Measurements from ENCODE around the gene NCBP3. TPM values are rescaled to one million over a fixed set of nuclear protein-coding genes. Genes with fewer than 3 reads are reported as not detected.

The NCBP3 gene
- total and polyA plus RNA-seq, 2 of the 8 experiments (the other 6 are each of a cell fraction or from before 2014, with no cell fraction given): 19.6 to 46.1 TPM

DNA sequence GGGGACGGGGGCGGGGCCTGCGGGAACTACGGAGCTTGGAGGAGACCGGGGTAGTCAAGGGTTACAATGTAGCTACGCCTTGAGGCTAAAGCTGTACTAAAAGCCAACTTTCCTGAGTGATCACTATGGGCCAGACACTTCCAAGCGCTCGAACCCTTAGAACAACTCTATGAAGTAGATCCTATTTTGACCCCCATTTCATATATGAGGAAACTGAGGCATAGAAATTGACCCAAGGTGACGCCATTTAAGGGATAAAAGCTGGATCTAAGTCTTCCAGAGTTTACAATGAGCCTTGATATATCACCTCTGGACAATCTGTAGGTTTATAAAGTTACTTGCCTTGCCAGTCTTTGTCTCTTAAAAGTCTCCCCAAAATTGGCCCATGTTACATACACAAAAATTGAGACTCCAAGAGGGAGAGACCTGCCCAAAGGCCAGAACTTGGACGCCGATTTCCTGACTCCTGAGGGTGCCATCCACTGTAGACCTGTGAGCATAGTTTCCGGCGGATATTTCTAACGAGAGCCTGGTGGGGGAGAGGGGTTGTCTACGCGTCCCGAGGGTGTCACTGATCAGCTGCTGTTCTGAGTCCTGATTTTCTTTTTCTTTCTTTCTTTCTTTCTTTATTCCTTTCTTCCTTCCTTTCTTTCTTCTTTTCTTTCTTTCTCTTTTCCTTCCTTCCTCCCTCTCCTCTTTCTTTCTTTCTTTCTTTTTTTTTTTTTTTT, 555 bp upstream of the NCBP3 start (continued):
- TF ChIP-seq, protein P1, sequence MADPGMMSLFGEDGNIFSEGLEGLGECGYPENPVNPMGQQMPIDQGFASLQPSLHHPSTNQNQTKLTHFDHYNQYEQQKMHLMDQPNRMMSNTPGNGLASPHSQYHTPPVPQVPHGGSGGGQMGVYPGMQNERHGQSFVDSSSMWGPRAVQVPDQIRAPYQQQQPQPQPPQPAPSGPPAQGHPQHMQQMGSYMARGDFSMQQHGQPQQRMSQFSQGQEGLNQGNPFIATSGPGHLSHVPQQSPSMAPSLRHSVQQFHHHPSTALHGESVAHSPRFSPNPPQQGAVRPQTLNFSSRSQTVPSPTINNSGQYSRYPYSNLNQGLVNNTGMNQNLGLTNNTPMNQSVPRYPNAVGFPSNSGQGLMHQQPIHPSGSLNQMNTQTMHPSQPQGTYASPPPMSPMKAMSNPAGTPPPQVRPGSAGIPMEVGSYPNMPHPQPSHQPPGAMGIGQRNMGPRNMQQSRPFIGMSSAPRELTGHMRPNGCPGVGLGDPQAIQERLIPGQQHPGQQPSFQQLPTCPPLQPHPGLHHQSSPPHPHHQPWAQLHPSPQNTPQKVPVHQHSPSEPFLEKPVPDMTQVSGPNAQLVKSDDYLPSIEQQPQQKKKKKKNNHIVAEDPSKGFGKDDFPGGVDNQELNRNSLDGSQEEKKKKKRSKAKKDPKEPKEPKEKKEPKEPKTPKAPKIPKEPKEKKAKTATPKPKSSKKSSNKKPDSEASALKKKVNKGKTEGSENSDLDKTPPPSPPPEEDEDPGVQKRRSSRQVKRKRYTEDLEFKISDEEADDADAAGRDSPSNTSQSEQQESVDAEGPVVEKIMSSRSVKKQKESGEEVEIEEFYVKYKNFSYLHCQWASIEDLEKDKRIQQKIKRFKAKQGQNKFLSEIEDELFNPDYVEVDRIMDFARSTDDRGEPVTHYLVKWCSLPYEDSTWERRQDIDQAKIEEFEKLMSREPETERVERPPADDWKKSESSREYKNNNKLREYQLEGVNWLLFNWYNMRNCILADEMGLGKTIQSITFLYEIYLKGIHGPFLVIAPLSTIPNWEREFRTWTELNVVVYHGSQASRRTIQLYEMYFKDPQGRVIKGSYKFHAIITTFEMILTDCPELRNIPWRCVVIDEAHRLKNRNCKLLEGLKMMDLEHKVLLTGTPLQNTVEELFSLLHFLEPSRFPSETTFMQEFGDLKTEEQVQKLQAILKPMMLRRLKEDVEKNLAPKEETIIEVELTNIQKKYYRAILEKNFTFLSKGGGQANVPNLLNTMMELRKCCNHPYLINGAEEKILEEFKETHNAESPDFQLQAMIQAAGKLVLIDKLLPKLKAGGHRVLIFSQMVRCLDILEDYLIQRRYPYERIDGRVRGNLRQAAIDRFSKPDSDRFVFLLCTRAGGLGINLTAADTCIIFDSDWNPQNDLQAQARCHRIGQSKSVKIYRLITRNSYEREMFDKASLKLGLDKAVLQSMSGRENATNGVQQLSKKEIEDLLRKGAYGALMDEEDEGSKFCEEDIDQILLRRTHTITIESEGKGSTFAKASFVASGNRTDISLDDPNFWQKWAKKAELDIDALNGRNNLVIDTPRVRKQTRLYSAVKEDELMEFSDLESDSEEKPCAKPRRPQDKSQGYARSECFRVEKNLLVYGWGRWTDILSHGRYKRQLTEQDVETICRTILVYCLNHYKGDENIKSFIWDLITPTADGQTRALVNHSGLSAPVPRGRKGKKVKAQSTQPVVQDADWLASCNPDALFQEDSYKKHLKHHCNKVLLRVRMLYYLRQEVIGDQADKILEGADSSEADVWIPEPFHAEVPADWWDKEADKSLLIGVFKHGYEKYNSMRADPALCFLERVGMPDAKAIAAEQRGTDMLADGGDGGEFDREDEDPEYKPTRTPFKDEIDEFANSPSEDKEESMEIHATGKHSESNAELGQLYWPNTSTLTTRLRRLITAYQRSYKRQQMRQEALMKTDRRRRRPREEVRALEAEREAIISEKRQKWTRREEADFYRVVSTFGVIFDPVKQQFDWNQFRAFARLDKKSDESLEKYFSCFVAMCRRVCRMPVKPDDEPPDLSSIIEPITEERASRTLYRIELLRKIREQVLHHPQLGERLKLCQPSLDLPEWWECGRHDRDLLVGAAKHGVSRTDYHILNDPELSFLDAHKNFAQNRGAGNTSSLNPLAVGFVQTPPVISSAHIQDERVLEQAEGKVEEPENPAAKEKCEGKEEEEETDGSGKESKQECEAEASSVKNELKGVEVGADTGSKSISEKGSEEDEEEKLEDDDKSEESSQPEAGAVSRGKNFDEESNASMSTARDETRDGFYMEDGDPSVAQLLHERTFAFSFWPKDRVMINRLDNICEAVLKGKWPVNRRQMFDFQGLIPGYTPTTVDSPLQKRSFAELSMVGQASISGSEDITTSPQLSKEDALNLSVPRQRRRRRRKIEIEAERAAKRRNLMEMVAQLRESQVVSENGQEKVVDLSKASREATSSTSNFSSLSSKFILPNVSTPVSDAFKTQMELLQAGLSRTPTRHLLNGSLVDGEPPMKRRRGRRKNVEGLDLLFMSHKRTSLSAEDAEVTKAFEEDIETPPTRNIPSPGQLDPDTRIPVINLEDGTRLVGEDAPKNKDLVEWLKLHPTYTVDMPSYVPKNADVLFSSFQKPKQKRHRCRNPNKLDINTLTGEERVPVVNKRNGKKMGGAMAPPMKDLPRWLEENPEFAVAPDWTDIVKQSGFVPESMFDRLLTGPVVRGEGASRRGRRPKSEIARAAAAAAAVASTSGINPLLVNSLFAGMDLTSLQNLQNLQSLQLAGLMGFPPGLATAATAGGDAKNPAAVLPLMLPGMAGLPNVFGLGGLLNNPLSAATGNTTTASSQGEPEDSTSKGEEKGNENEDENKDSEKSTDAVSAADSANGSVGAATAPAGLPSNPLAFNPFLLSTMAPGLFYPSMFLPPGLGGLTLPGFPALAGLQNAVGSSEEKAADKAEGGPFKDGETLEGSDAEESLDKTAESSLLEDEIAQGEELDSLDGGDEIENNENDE (IDR thresholded peaks at IDR 0.05; ENCODE audit: insufficient replicate concordance, low read length): no peak
- TF ChIP-seq JUND (IDR thresholded peaks at IDR 0.05; ENCODE audit: low read length): no peak
- TF ChIP-seq KDM1A (IDR thresholded peaks at IDR 0.05; ENCODE audit: borderline replicate concordance, low read length): no peak
- peak; percentile 4; the same call in 1 of the 2 replicates for TF ChIP-seq SP1 (IDR thresholded peaks at IDR 0.05; ENCODE audit: low read depth, low read length)
- TF ChIP-seq KDM5A (IDR thresholded peaks at IDR 0.05; ENCODE audit: low read length): no peak
